Chondrocyte (in vitro differentiated cells): Measurements from ENCODE around the gene ENTPD8. TPM values are rescaled to one million over a fixed set of nuclear protein-coding genes. Genes with fewer than 3 reads are reported as not detected.

Experiments
- DNase-seq: peaks from one replicate; pipeline ENCODE4 v3.0.0; 2021; ENCODE audit warnings: mixed read lengths, low spot score
- H3K27ac Mint-ChIP-seq: one replicate; pipeline ENCODE4 v1.8.0; 2021; ENCODE audit warnings: mild to moderate bottlenecking, moderate library complexity, mixed read lengths; ENCODE audit not compliant: unreplicated experiment
- H3K27me3 Mint-ChIP-seq: 2 replicates; pipeline ENCODE4 v1.8.0; 2021; ENCODE audit warnings: low read depth, mixed read lengths
- H3K36me3 Mint-ChIP-seq: 2 replicates; pipeline ENCODE4 v1.8.0; 2021; ENCODE audit warnings: low read depth, mixed read lengths
- H3K4me1 Mint-ChIP-seq: 2 replicates; pipeline ENCODE4 v1.8.0; 2021; ENCODE audit warnings: low read depth, mild to moderate bottlenecking, mixed read lengths
- H3K4me3 Mint-ChIP-seq: one replicate; pipeline ENCODE4 v1.8.0; 2021; ENCODE audit warnings: mild to moderate bottlenecking, moderate library complexity, mixed read lengths; ENCODE audit not compliant: unreplicated experiment
- H3K9me3 Mint-ChIP-seq: 2 replicates; pipeline ENCODE4 v1.8.0; 2021; ENCODE audit warnings: low read depth, mixed read lengths
- total RNA-seq: library from RNA; stranded (reverse); gene quantifications from 3 replicates; pipeline ENCODE4 v1.2.1, GENCODE V29; 2021
- TF ChIP-seq, protein P1 (sequence below): fragments of 200-600 bp; sonication (generic); IDR thresholded peaks from 2 replicates; pipeline ENCODE4 v1.5.0; 2021; ENCODE audit warnings: antibody characterized with exemption, mild to moderate bottlenecking, moderate library complexity

ENTPD8 gene
- total RNA-seq, 1 donor from 2014 or later = 0.10 TPM

DNA sequence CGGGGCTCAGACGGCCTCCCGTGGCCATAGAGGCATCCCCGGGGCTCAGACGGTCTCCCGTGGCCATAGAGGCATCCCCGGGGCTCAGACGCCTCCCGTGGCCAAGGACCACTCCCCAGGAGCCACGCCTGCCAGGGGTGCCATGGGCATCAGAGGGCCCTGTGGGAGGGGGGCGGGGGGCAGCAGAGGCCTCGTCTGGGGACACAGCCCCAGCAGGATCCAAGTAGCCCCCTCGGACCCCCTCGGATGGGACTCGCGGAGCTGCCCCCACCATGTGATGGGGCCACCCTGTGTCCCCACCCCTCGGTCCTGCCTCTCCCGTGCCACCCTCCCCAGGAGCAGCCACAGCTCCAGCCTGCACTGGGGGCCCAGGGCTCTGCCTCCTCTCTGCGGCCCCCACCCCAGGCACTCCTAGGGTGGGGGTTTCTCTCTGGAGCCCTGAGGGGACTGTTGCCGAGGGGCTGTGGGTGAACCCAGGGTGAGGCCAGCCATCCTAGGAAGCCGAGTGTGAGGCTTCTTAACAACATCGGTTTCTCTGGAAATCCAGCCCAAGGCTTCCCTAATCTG is 2.5 kb downstream of the ENTPD8 start:
- Mint-ChIP-seq H3K4me3 (no peak overlapping the region), H3K27me3 (no peaks in the 10 kb centered on the region), H3K36me3 (no peaks in the 10 kb centered on the region), H3K27ac (no peak overlapping the region), H3K4me1 (peaks cover 3% of the 10 kb centered on the region), H3K9me3 (no peaks in the 10 kb centered on the region)
- DNase-seq = peak; percentile 72
- TF ChIP-seq, protein P1, sequence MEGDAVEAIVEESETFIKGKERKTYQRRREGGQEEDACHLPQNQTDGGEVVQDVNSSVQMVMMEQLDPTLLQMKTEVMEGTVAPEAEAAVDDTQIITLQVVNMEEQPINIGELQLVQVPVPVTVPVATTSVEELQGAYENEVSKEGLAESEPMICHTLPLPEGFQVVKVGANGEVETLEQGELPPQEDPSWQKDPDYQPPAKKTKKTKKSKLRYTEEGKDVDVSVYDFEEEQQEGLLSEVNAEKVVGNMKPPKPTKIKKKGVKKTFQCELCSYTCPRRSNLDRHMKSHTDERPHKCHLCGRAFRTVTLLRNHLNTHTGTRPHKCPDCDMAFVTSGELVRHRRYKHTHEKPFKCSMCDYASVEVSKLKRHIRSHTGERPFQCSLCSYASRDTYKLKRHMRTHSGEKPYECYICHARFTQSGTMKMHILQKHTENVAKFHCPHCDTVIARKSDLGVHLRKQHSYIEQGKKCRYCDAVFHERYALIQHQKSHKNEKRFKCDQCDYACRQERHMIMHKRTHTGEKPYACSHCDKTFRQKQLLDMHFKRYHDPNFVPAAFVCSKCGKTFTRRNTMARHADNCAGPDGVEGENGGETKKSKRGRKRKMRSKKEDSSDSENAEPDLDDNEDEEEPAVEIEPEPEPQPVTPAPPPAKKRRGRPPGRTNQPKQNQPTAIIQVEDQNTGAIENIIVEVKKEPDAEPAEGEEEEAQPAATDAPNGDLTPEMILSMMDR = no peak

DNA sequence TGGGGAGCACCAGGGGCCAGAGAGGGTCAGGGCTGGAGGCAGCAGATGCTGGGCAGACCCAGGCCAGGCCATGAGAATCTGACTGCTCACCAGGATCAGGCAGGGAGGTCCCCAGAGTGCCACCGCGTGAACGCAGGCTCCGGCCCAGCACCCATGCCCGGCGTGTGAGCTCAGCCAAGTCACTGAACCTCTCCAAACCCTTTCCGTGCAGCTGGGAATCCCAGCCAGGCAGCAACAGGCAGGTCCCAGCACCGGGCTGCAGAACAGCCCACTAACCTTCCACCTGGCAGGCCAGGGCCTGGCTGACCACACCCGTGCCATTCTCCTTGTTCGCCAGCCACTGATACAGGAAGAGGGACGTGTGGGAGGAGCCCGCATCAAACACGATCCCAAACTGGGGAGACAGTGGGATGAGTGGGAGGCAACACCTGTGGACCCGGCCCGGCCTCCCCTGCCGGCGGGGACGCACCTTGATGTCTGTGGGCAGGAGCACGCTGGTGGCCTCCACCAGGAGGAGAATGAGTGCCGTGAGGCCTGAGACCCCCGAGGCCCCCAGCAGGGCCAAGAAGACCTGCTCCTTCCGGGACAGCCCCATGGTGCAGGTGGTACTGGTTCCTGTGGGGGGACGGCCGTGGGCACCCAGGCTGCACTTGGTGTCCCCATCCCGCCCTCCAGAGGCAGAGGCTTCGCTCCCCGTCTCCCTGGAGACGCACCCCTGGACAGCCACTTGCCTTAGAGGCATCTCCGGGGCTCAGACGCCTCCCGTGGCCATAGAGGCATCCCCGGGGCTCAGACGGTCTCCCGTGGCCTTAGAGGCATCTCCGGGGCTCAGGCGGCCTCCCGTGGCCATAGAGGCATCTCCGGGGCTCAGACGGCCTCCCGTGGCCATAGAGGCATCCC is 3.2 kb downstream of the ENTPD8 start:
- Mint-ChIP-seq H3K4me3 (no peak overlapping the region), H3K27me3 (no peaks in the 10 kb centered on the region), H3K4me1 (peaks cover 3% of the 10 kb centered on the region), H3K9me3 (no peaks in the 10 kb centered on the region), H3K27ac (no peak overlapping the region), H3K36me3 (no peaks in the 10 kb centered on the region)
- peak; percentile 85 for DNase-seq
- TF ChIP-seq, protein P1 = no peak

DNA sequence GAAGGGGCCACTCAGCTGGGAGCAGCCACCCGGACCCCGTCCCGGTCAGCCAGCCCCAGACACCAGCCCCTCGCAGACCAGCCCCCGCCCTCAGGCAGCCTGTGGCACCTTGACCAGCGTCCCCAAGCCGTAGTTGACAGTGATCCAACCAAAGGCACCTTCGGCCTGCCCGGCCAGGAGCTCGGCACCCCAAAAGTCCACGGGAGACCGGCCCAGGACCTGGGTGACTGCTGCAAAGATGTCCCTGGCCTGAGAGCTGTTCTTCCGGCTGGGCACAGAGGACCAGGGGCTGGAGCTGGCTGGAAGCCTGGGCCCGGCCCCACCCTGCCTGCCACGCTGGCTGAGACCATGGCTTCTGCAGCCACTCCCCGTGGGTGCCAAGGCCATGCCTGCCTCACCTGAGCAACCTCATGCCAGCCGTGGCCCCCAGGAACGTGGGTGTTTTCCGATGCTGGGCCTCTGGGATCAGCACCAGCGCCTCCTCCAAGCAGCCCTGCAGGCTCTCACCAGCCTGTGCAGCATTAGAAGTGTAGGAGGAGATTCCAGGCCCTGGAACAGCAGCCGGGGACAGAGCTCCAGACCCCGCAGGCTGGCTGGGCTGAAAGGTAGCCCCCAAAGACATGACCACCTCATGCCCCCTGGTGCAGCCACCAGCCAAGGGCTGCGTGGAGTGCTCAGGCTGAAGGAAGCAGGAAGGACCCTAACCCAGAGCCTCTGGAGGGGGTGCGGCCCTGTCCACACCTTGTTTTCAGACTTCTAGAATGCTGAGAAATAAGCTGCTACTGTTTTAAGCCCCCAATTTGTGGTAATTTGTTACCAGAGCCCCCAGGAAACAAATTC is 4.2 kb downstream of the ENTPD8 start:
- H3K36me3 Mint-ChIP-seq = no peaks in the 10 kb centered on the region
- H3K27me3 Mint-ChIP-seq = no peaks in the 10 kb centered on the region
- peak; percentile 93 for DNase-seq
- TF ChIP-seq, protein P1 = no peak
- no peak overlapping the region for H3K27ac Mint-ChIP-seq
- H3K4me3 Mint-ChIP-seq = no peak overlapping the region
- no peaks in the 10 kb centered on the region for H3K9me3 Mint-ChIP-seq
- H3K4me1 Mint-ChIP-seq = peaks cover 3% of the 10 kb centered on the region

DNA sequence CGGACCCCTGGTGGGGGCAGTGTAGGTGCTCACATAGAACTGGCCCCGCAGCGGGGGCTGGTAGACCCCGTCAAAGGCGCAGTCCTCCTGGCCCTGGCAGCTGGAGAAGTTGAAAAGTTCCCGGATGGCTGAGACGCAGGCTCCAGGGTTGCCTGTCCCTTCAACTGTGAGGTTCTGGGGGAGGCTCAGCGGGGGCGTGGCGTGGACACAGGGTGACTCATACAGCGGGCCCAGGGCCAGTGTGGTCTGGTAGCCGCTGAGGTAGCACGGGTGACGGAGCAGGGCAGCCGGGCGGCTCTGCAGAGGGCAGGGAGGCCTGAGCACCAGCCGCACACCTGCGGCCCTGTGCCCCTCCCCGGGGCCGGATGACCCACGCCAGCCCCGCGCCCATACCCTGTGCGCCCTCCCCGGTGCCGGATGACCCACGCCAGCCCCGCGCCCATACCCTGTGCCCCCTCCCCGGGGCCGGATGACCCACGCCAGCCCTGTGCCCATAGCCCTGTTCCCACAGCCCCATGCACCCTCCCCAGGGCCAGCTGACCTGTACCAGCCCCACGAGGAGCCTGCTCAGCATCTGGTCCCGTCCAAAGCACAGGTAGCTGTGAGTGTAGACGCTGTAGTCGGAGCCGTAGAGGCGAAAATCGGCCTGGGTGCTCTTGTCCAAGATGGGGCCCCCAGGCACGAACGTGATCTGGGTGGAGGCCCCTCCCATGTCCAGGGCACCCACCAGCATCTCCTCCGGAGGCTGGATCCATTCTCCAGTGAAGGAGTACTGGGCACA is 5.0 kb downstream of the ENTPD8 start:
- no peaks in the 10 kb centered on the region for H3K27me3 Mint-ChIP-seq
- H3K4me3 Mint-ChIP-seq = no peak overlapping the region
- TF ChIP-seq, protein P1 = no peak
- no peaks in the 10 kb centered on the region for H3K9me3 Mint-ChIP-seq
- no peaks in the 10 kb centered on the region for H3K36me3 Mint-ChIP-seq
- no peak overlapping the region for H3K27ac Mint-ChIP-seq
- H3K4me1 Mint-ChIP-seq = no peaks in the 10 kb centered on the region
- DNase-seq = peak; percentile 95
